Mesothelial cell of epicardium (in vitro differentiated cells): ENCODE results near the gene RREB1. TPM values are rescaled to one million over a fixed set of nuclear protein-coding genes. Genes with fewer than 3 reads are reported as not detected.

Source experiments
- DNase-seq, 2 experiments: peaks; one replicate each; pipeline ENCODE4 v3.0.0; 2021; ENCODE audit warnings: low spot score in 2 of 2; ENCODE audit not compliant: unreplicated experiment in 2 of 2
- H3K27ac Mint-ChIP-seq: 2 replicates; pipeline ENCODE4 v1.8.0; 2021; ENCODE audit warnings: mixed read lengths
- H3K27me3 Mint-ChIP-seq: 2 replicates; pipeline ENCODE4 v1.8.0; 2021; ENCODE audit warnings: low read depth, mixed read lengths
- H3K36me3 Mint-ChIP-seq: 2 replicates; pipeline ENCODE4 v1.8.0; 2021; ENCODE audit warnings: mixed read lengths
- H3K4me1 Mint-ChIP-seq: 2 replicates; pipeline ENCODE4 v1.8.0; 2021; ENCODE audit warnings: mixed read lengths
- H3K4me3 Mint-ChIP-seq: 2 replicates; pipeline ENCODE4 v1.8.0; 2021; ENCODE audit warnings: mild to moderate bottlenecking, moderate library complexity, mixed read lengths
- H3K9me3 Mint-ChIP-seq: 2 replicates; pipeline ENCODE4 v1.8.0; 2021; ENCODE audit warnings: mixed read lengths
- total RNA-seq: library from RNA; stranded (reverse); gene quantifications from 3 replicates; pipeline ENCODE4 v1.2.1, GENCODE V29; 2021
- TF ChIP-seq, protein P1 (sequence below): fragments of 200-600 bp; sonication (generic); IDR thresholded peaks from one replicate; pipeline ENCODE4 v1.5.0; 2021; ENCODE audit warnings: antibody characterized with exemption; ENCODE audit not compliant: unreplicated experiment

Gene RREB1
- total RNA-seq, 1 donor from 2014 or later = 55.4 TPM

DNA sequence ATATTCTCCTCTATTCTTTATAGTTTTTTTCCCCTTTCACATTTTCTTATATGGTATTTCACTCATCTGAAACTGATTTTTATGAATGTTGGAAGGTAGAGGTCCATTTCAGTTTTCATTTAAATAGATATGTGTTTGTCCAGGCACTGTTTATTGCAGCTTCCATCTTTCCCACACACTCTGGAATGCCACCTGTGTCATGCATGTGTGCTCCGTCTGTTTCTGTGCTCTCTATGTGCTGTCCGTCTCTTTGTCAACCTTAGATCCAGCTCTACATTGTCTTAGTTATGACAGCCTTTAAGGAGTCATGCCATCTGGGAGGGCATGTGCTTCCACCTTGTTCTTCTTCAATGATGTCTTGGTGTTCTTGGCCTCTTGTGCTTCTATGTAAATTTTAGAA, 36.4 kb upstream of the RREB1 start:
- H3K27ac Mint-ChIP-seq = no peak overlapping the region
- H3K4me3 Mint-ChIP-seq = no peak overlapping the region
- TF ChIP-seq, protein P1, sequence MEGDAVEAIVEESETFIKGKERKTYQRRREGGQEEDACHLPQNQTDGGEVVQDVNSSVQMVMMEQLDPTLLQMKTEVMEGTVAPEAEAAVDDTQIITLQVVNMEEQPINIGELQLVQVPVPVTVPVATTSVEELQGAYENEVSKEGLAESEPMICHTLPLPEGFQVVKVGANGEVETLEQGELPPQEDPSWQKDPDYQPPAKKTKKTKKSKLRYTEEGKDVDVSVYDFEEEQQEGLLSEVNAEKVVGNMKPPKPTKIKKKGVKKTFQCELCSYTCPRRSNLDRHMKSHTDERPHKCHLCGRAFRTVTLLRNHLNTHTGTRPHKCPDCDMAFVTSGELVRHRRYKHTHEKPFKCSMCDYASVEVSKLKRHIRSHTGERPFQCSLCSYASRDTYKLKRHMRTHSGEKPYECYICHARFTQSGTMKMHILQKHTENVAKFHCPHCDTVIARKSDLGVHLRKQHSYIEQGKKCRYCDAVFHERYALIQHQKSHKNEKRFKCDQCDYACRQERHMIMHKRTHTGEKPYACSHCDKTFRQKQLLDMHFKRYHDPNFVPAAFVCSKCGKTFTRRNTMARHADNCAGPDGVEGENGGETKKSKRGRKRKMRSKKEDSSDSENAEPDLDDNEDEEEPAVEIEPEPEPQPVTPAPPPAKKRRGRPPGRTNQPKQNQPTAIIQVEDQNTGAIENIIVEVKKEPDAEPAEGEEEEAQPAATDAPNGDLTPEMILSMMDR = no peak
- no peaks in the 10 kb centered on the region for H3K36me3 Mint-ChIP-seq
- H3K27me3 Mint-ChIP-seq = no peaks in the 10 kb centered on the region
- no peaks in the 10 kb centered on the region for H3K9me3 Mint-ChIP-seq
- no peaks in the 10 kb centered on the region for H3K4me1 Mint-ChIP-seq
- DNase-seq = no peak

DNA sequence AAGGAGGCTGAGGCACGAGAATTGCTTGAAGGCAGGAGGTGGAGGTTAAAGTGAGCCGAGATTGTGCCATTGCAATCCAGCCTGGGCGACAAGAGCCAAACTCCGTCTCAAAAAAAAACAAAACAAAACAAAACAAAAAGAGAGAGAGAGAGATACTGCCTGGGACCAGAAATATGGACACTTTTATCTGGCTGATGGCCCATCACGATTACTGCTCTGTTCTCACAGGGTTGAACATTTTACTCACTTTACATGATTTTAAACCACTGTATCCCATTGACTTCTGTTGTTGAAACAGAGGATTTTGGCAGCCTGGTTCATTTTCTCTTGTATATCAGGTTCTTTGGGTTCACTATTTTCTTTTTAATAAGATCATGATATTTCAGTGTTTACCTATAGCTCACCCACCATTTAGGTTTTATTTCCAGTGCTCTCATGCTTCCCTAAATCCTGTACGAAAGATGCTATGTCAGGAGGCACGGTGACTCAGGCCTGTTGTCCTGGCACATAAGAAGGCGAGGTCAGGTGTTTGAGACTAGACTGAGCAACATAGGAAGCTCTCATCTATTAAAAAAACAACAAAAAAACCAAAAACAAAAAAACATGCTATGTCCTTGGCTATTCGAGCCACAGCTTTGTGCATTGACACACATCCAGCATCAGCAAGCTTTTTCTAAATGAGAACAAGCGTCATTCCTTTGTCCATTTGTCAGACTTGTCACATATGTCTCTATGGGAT, 34.5 kb upstream of the RREB1 start:
- Mint-ChIP-seq H3K36me3 (no peaks in the 10 kb centered on the region), H3K27ac (no peak overlapping the region), H3K4me1 (no peaks in the 10 kb centered on the region), H3K9me3 (no peaks in the 10 kb centered on the region), H3K27me3 (no peaks in the 10 kb centered on the region), H3K4me3 (no peak overlapping the region)
- no peak for DNase-seq
- TF ChIP-seq, protein P1 = no peak

DNA sequence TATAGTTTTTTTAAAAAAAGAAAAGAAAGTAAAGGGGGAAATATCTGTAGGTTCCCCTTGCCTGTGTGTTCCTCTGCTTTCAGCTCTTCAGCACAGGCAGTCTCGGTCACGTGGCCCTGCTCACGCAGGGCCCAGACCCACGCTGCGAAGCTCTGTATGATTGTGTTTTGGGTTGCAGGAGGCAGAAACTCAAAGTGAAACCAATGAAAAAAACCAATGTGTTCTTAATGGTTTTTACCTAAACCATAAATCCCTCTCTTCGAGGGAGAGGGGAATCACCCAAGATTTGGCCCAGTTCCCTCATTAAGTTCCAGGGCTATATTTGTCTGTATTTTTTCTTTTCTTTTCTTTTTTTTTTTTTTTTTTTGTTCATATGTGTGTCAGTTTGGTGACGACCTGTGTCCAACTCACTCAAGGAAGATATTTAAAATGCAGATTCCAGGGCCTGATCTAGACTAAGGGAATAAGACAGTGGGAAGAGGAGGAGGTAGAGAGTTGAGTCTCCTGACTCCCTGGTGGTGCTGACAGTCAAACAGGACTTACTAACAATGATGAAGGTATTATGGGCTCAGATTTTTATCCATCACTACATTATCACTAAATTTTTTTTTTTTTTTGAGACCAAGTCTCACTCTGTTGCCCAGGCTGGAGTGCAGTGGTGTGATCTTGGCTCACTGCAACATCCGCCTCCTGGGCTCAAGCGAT, 33.8 kb upstream of the RREB1 start:
- H3K27ac Mint-ChIP-seq = no peak overlapping the region
- no peak overlapping the region for H3K4me3 Mint-ChIP-seq
- DNase-seq = no peak
- no peaks in the 10 kb centered on the region for H3K27me3 Mint-ChIP-seq
- H3K36me3 Mint-ChIP-seq = no peaks in the 10 kb centered on the region
- no peaks in the 10 kb centered on the region for H3K4me1 Mint-ChIP-seq
- TF ChIP-seq, protein P1 = no peak
- no peaks in the 10 kb centered on the region for H3K9me3 Mint-ChIP-seq

DNA sequence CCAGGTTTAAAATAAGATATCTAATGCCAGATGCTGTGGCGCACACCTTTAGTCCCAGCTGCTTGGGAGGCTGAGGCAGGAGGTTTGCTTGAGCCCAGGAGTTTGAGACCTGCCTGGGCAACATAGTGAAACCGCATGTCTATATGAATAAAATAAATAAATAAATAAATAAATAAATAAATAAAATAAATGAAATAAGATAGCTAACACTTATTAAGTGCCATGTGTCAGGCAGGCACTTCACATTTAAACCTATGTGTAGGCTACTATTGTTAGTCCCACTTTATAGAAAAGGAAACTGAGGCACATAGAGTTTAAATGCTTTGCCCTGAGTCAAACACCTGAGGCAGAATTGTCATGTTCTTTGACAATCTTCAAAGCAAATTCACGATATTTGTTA, 32.9 kb upstream of the RREB1 start:
- Mint-ChIP-seq H3K27ac (no peak overlapping the region), H3K4me3 (no peak overlapping the region), H3K36me3 (no peaks in the 10 kb centered on the region), H3K4me1 (no peaks in the 10 kb centered on the region), H3K9me3 (no peaks in the 10 kb centered on the region), H3K27me3 (no peaks in the 10 kb centered on the region)
- TF ChIP-seq, protein P1 = no peak
- no peak for DNase-seq

DNA sequence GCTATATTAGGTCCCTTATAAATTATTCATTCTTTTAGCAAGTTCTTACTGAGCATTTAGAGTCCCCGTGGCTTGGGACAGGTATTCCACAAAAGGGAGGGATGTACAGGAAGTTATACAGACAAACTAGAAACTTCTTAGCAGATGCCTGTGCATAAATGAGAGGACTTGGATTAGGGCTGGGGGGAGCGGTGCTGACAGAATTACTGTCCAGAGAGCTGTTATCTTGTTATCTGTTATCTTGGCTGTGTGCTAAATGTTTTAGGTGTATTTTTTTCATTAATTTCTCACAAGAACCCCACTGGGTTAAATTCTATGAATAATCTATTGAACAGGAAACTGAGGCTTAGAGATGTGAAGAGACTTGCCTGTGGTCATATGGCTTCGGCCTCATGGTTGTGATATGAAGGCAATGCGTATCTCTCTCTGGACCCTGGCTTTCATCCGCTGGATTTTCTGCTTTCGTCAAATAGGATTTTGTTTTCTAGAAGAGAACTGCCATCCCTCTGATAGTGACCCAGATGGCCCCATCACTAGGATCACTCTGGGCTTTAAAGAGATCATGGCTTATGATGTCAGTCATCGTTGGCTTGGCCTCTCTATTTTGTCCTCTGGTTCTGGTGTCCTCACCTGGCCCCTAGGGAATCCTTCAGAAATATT, 32.3 kb upstream of the RREB1 start:
- H3K4me1 Mint-ChIP-seq = no peaks in the 10 kb centered on the region
- no peaks in the 10 kb centered on the region for H3K9me3 Mint-ChIP-seq
- no peak overlapping the region for H3K4me3 Mint-ChIP-seq
- DNase-seq = no peak
- no peak overlapping the region for H3K27ac Mint-ChIP-seq
- H3K36me3 Mint-ChIP-seq = no peaks in the 10 kb centered on the region
- no peaks in the 10 kb centered on the region for H3K27me3 Mint-ChIP-seq
- TF ChIP-seq, protein P1 = no peak
